NCI-H2196 treated with DMSO at 0.1 percent for 48 hours (cell line): ENCODE measurements around the gene BCAP31.
A peak's percentile ranks its signal among the peaks of the same experiment; 100 is the strongest.
"Not testable (repeated sequence)": the region's sequence is repeated elsewhere in the genome, so short reads cannot be mapped to it uniquely, and the experiment has no call there.

Experiments
- DNase-seq: peaks from one replicate; lab custom pipeline; 2025; ENCODE audit not compliant: unreplicated experiment; lab: John Stamatoyannopoulos, UW

Gene BCAP31

DNA sequence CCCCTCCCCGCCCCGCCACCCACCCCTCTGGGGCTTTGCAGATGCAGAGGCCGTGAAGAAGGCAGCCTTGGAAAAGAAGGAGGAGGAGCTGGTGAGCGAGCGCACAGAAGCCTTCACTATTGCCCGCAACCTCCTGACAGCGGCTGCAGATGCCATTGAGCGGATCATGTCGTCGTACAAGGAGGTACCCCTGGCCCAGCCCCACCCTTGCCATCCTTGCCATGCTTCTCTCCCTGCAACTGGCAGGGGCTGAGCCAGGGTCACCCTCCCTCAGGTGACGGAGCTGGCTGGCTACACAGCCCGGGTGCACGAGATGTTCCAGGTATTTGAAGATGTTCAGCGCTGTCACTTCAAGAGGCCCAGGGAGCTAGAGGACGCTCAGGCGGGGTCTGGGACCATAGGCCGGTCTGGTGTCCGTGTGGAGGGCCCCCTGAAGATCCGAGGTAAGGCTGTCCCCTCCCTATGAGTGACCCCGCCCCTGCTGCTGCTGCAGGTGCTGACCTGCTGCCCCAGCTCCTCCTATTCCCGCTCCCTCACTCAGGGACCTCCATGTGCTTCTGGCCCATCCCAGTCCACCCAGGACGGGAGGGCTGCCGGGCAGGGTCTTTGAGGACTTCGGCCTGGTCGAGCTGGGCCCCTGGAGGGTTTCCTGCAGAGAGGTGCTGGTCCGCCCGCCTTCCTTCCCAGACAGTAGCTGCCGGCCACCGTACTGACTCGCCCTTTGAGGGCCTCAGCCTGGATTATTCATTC lies 12.1 kb upstream of the BCAP31 start:
- no peak for DNase-seq

- no peak for DNase-seq
Observed at GRCh38 chrX:153735274-153735673, 11.1 kb upstream of the BCAP31 start.

DNA sequence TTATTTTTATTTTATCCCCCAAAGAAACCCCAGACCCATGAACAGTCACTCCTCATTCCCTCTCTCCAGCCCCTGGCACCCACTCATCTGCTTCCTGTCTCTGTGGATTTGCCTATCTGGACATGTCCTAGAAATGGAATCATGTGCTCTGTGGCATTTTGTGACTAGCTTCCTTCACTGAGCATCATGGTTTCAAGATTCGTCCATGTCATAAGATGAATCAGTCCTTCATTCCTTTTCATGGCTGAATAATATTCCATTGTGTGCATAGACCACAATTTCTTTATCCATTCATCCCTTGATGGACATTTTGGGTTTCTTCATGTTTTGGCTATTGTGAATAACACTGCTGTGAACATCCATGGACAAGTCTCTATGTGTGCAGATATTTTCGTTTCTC lies 10.7 kb upstream of the BCAP31 start:
- DNase-seq: no peak

DNA sequence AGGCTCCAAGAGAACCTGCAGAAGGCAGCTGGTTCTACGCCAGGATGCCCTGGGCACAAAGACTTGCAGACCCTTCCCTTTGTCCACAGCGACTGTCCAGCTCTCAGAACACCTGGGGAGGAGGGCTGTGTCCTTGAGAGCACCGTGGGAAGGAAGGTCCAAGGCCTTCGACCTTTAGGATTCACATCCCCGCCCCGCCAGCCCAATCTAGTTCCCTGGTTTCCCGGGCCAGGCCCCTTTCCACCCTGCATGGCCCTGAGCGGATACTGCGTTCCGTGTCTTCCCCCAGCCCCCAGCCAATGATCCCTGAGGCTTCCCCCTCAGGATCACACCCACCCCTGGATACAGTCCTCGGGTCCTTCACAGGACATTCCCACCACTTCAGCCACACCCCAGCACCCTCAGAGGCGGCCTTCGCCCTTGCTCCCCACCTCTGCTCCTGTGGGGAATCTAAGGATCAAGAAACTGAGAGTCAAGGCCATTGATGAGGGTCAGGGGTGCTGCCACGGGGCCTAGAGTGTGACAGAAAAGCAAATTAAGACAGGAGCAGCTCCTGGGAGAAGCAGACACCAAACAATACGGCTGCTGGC lies 9.6 kb upstream of the BCAP31 start:
- DNase-seq: no peak

GRCh38 chrX:153732401-153732800 lies 8.2 kb upstream of the BCAP31 start:
- no peak for DNase-seq

DNA sequence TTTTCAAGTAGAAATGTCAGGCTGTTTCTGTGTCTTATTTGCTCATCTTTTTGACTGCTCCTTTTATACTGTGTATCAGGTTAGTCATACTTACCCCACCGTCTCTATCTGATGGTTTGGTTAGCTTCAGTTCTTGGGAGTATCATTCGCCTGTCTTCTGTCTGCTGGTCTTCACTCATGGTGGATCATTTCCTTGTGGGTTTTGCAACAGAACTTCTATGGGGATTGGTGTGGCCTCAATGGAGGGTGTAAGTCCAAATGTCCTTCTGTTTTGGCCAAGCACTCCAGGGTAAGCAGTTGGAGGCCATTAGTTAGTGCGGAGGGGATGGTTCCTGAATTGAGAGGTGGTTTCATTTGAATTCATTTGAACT lies 7.6 kb upstream of the BCAP31 start:
- no peak for DNase-seq

DNA sequence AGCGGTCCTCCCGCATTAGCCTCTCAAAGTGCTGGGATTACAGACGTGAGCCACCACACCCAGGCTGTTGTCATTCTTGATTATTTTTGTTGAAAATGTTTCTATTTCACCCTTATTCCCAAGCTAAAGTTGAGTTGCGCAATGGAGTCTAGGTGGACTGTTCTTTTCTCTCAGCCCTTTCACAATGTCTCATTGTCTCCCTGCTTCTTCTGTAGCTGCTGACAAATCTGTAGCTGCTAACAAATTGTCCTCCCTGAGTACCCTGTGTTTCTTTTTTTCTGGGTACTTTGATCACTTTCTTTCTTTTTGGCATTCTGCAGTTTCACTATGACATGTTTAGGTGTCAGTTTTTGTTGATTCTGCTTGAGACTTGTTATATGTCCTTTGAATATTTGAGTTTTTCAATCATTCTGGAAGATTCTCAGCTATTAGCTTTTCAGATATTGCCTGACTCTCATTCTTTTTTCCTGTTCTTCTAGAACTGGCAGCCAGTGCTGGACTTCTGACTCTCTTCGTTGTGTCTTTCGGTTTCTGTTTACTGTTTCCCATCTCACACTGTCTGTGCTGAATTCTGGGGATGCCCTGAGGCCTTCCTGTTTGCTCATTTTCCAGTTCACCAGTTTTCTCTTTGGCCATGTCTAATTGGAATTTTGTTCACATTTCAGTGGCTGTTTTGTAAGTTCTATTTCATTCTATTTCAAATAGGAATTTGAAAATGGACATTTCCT lies 7.1 kb upstream of the BCAP31 start:
- DNase-seq: no peak

GRCh38 chrX:153730115-153730514 lies 5.9 kb upstream of the BCAP31 start:
- DNase-seq: not testable (repeated sequence)

DNA sequence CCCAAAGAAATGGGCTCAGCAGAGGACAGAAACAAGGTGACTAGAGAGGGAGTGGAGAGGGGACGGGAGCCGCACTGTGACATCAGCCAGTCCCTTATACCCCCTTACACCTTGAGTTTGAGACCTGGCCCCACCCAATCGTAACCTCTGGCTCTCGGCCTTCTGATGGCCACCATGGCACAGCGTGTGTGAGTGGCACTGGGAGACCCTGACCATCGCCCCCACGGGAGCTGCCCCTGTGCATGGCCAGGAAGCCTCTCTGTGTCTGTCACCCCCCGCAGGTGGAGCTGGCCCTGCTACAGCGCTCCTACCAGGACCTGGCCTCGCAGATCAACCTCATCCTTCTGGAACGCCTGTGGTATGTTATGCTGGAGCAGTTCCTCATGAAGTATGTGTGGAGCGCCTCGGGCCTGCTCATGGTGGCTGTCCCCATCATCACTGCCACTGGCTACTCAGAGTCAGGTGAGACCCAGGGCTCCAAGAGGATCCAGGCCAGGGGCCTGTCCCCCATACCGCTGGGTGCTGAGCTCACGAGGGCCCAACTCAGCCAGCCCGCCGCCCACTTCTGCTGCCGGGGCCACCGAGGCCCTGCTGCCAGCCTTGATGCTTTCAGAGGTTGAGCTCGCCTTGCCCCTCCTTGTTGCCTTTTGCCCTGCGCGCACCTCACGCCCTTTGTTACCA lies 4.9 kb upstream of the BCAP31 start:
- no peak for DNase-seq

GRCh38 chrX:153728095-153728494 lies 3.9 kb upstream of the BCAP31 start:
- DNase-seq: no peak

GRCh38 chrX:153727123-153727931 lies 3.1 kb upstream of the BCAP31 start:
- peak; percentile 58 for DNase-seq

DNA sequence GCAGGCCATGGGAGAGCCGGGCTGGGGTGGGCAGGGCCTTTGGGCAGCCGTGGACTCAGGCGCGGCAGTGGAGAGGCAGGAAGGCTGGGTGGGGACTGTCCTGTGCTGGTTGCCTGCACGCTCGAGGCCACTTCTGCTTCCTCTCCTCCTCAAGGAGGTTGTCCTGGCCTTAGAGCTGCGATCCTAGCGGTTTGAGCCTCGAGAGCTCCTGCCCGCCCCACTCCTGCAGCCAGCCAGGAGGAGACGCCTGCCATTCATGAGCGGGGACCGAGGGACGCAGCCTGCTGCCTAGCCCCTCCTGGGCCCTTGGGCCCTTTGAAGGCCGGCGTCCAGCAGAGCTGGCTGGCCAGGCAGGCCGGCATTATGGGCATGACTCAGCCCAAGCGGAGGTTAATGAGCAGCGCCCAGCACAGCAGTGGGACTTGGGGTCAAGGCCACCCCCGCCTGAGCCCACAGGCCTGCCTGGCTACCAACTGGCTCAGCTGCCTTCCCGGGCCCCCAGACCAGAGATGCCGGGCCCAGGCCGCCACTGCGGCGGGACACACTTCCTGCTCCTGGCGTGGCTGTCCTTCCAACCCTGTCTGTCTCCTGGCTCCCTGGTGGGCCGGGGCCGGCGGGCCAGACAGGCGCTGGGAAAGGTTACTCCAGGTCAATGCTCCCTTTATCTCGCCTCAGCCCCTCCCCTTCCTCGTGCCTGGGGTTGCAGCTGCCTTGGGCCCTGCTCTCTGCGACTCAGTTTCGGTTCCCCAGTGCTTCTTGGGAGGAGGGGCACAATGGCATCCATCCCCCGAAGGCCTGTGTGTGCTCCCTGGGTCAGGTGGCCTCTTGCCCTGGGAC lies 2.3 kb upstream of the BCAP31 start:
- peak; percentile 53 for DNase-seq

DNA sequence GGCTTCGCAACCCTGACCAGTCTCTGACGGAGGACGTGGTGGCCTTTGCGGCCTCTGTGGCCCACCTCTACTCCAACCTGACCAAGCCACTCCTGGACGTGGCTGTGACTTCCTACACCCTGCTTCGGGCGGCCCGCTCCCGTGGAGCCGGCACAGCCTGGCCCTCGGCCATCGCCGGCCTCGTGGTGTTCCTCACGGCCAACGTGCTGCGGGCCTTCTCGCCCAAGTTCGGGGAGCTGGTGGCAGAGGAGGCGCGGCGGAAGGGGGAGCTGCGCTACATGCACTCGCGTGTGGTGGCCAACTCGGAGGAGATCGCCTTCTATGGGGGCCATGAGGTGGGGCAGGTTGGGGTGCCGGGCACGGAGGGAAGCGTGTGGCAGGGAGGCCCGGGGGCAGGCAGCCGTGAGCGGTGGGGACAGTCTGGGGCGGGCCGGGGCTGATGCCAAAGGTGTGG lies 1.7 kb upstream of the BCAP31 start:
- DNase-seq: no peak

DNA sequence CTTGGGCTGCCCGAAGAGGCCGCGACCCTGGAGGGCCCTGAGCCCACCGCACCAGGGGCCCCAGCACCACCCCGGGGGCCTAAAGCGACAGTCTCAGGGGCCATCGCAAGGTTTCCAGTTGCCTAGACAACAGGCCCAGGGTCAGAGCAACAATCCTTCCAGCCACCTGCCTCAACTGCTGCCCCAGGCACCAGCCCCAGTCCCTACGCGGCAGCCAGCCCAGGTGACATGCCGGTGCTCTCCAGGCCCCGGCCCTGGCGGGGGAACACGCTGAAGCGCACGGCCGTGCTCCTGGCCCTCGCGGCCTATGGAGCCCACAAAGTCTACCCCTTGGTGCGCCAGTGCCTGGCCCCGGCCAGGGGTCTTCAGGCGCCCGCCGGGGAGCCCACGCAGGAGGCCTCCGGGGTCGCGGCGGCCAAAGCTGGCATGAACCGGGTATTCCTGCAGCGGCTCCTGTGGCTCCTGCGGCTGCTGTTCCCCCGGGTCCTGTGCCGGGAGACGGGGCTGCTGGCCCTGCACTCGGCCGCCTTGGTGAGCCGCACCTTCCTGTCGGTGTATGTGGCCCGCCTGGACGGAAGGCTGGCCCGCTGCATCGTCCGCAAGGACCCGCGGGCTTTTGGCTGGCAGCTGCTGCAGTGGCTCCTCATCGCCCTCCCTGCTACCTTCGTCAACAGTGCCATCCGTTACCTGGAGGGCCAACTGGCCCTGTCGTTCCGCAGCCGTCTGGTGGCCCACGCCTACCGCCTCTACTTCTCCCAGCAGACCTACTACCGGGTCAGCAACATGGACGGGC lies 1.0 kb upstream of the BCAP31 start:
- no peak for DNase-seq

DNA sequence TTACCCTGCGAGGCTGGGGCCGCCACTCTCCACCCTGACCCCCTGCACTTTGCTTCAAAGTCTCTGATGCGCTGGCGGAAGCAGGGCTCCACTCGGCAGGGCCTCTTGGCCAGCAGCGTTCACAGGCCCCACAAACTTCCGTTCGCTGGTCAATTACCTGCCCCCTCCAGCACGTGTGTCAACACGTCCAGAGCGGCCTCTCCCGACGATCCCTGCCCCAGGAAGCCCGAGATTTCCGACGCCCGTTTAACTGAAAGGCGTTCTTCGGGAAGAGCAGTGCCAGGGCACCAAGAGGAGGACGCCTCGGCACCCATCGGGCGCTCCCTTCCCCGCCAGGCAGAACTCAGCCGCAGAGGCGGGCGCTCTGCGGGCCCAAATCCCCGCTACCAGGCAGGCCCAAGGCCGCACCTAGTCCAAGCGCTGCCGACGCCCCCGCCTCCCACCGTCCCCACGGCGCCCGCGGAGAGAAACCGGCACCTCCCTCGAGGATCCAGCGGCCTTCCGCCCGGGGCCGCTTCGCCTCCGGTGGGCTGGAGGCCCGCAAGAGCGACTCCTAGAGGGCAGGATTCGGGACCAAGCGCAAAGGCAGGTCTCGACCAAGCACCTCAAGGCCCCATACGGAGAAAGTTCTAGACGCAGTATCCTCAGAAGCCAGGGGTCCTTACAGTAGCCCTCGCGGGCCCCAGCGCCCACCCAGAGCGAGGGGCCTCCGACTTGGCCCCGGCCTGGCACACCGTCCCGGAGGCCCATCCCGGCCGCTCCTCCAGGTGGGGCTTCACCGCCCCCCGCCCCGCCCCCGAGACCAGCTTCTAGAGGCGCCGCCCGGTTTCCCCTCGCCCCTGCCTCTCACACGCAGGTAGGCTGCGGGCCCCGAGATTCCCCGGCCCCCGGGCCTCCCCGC lies 586 bp downstream of the BCAP31 start:
- peak; percentile 28 for DNase-seq

DNA sequence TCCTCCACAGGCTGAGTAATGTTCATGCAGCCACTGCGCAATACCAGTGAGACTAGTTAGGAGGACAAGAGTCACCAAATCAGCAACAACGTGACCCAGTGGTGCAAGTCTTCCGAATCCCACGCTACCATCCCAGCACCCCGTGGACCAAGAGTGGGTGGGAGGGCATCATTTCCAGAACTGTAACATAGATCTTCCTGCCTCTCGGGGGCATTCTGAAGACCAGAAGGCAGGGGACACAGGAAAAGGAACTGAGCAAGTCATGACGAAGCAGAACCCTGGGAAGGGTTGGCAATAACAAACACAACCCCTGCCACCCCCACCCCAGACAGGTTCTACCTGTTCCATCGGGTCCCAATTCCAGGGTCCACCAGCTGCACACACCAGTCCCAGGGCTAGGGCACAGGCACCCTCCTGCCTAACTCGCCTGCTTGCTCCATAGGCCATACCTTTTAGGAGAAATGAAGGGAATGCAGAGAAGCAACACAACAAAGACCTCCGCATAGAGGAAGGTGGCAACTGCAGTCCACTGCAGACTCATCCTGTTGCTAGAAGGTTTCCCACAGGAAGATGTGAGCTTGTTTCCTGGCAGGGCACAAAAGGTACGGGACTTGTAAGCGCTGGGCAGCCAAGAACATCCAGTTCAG lies 1.4 kb downstream of the BCAP31 start:
- DNase-seq: no peak

- DNase-seq: no peak
Observed at GRCh38 chrX:153719701-153720100, 4.5 kb downstream of the BCAP31 start.

GRCh38 chrX:153719238-153719637 lies 4.9 kb downstream of the BCAP31 start:
- DNase-seq: no peak
